CD14-positive monocyte (primary cell): ENCODE measurements around the gene QSOX1. TPM values are rescaled to one million over a fixed set of nuclear protein-coding genes. Genes with fewer than 3 reads are reported as not detected.

Source experiments
- DNase-seq, 3 donors: peaks; one replicate each; pipeline ENCODE4 v3.0.0-alpha.2; 2011 to 2022
- H2AFZ ChIP-seq: 2 replicates; pipeline ENCODE4 v1.6.0; 2012; ENCODE audit warnings: mild to moderate bottlenecking, low read depth, low read length, inconsistent platforms; ENCODE audit not compliant: insufficient read depth, poor library complexity, severe bottlenecking
- H3K27ac ChIP-seq, 2 donors: 1 replicate in 1 of 2; 2 replicates in 1 of 2; pipeline ENCODE4 v1.5.1; 2012 to 2013; ENCODE audit warnings: low read length in 2 of 2, control low read depth in 1 of 2, inconsistent platforms in 1 of 2, low read depth in 1 of 2, mild to moderate bottlenecking in 1 of 2
- H3K27me3 ChIP-seq, 2 donors: one replicate each; pipeline versions ENCODE4 v1.6.0 to v1.6.1; 2011 to 2013; ENCODE audit warnings: low read length in 2 of 2; ENCODE audit not compliant: control insufficient read depth in 2 of 2, insufficient read depth in 2 of 2
- H3K36me3 ChIP-seq, 2 donors: replicated peaks in 1 of 2; 1 replicate in 1 of 2; 2 replicates in 1 of 2; pipeline versions ENCODE4 v1.5.1 to v1.6.1; 2012 to 2013; ENCODE audit warnings: low read length in 2 of 2, control low read depth in 1 of 2, inconsistent platforms in 1 of 2, mild to moderate bottlenecking in 1 of 2; ENCODE audit not compliant: insufficient read depth in 2 of 2, control insufficient read depth in 1 of 2
- H3K4me1 ChIP-seq, 2 donors: 1 replicate in 1 of 2; 2 replicates in 1 of 2; pipeline versions ENCODE4 v1.5.1 to v1.6.1; 2012 to 2013; ENCODE audit warnings: low read length in 2 of 2, control low read depth in 1 of 2, inconsistent platforms in 1 of 2, mild to moderate bottlenecking in 1 of 2, moderate library complexity in 1 of 2; ENCODE audit not compliant: insufficient read depth in 2 of 2, control insufficient read depth in 1 of 2
- H3K4me2 ChIP-seq: replicated peaks from 2 replicates; pipeline ENCODE3; 2012; ENCODE audit warnings: low read length, moderate library complexity, mild to moderate bottlenecking; ENCODE audit not compliant: poor library complexity, severe bottlenecking; ENCODE audit errors: extremely low read depth
- H3K4me3 ChIP-seq, 3 experiments: fragments of 200-600 bp in 1 of 3; sonication (generic) in 1 of 3; replicated peaks in 1 of 3; 1 replicate in 2 of 3; 2 replicates in 1 of 3; pipeline ENCODE4 v1.5.1; 2011 to 2013; ENCODE audit warnings: low read length in 3 of 3, mild to moderate bottlenecking in 3 of 3, control low read depth in 2 of 3, low read depth in 2 of 3, inconsistent platforms in 1 of 3, moderate library complexity in 1 of 3
- H3K79me2 ChIP-seq: 2 replicates; pipeline ENCODE4 v1.6.0; 2012; ENCODE audit warnings: mild to moderate bottlenecking, control low read depth, inconsistent platforms, low read length, moderate library complexity; ENCODE audit not compliant: insufficient read depth
- H3K9ac ChIP-seq: 2 replicates; pipeline ENCODE4 v1.6.0; 2017; ENCODE audit warnings: low read length, mild to moderate bottlenecking; ENCODE audit not compliant: insufficient read depth, poor library complexity, severe bottlenecking
- H3K9me3 ChIP-seq, 2 donors: replicated peaks in 1 of 2; 1 replicate in 1 of 2; 2 replicates in 1 of 2; pipeline versions ENCODE4 v1.5.1 to v1.6.1; 2012 to 2013; ENCODE audit warnings: low read length in 2 of 2, control low read depth in 1 of 2; ENCODE audit not compliant: control insufficient read depth in 1 of 2, insufficient read depth in 1 of 2
- H4K20me1 ChIP-seq: 2 replicates; pipeline ENCODE4 v1.6.0; 2012; ENCODE audit warnings: mild to moderate bottlenecking, low read length, control low read depth, moderate library complexity; ENCODE audit not compliant: insufficient read depth
- H3K27ac Mint-ChIP-seq, 7 donors: one replicate each; pipeline ENCODE4 v1.8.0; 2020; ENCODE audit warnings: mild to moderate bottlenecking in 7 of 7, mixed read lengths in 7 of 7, moderate library complexity in 6 of 7, inconsistent platforms in 2 of 7
- H3K27me3 Mint-ChIP-seq, 3 donors: one replicate each; pipeline ENCODE4 v1.8.0; 2021 to 2022; ENCODE audit warnings: low read depth in 3 of 3, mild to moderate bottlenecking in 3 of 3, mixed read lengths in 3 of 3, moderate library complexity in 3 of 3, inconsistent platforms in 1 of 3
- H3K36me3 Mint-ChIP-seq, 2 donors: one replicate each; pipeline ENCODE4 v1.8.0; 2020; ENCODE audit warnings: mixed read lengths in 2 of 2, inconsistent platforms in 1 of 2, mild to moderate bottlenecking in 1 of 2
- H3K4me1 Mint-ChIP-seq: one replicate; pipeline ENCODE4 v1.8.0; 2020; ENCODE audit warnings: mild to moderate bottlenecking, mixed read lengths
- H3K4me3 Mint-ChIP-seq, 2 donors: one replicate each; pipeline ENCODE4 v1.8.0; 2020; ENCODE audit warnings: mild to moderate bottlenecking in 2 of 2, mixed read lengths in 2 of 2, moderate library complexity in 1 of 2
- H3K9me3 Mint-ChIP-seq, 7 donors: one replicate each; pipeline ENCODE4 v1.8.0; 2020 to 2022; ENCODE audit warnings: mixed read lengths in 7 of 7, mild to moderate bottlenecking in 6 of 7, moderate library complexity in 6 of 7, inconsistent platforms in 2 of 7
- CTCF ChIP-seq: fragments of 200-600 bp; IDR thresholded peaks from one replicate; pipeline ENCODE4 v1.8.0; 2022; ENCODE audit warnings: antibody characterized with exemption, mild to moderate bottlenecking
- WGBS: methylation state at CpG from one replicate; pipeline ENCODE4 v1.1.5; 2013; ENCODE audit warnings: missing lambda C conversion rate; ENCODE audit not compliant: insufficient coverage; 5-methylcytosine and 5-hydroxymethylcytosine counted together
- intact Hi-C, 2 donors: fragments of 100-400 bp; cut with micrococcal nuclease; formaldehyde crosslinking; loops; one replicate each; pipeline versions ENCODE4 v1.15.0 to v1.15.1; 2023
- polyA plus RNA-seq, 3 donors: library from polyadenylated mRNA; depleted of rRNA in 1 of 3; unstranded in 2 of 3; stranded (reverse) in 1 of 3; fragments of 300-500 nt in 2 of 3; fragments of >200 nt in 1 of 3; fragmentation: Illumina TruSeq in 2 of 3; gene quantifications; 1 replicate in 2 of 3; 2 replicates in 1 of 3; pipeline ENCODE4 v1.2.3, GENCODE V29; 2012 to 2021

The QSOX1 gene
- polyA plus RNA-seq, 3 donors = 34.5 to 86.5 (median 35.8) TPM

DNA sequence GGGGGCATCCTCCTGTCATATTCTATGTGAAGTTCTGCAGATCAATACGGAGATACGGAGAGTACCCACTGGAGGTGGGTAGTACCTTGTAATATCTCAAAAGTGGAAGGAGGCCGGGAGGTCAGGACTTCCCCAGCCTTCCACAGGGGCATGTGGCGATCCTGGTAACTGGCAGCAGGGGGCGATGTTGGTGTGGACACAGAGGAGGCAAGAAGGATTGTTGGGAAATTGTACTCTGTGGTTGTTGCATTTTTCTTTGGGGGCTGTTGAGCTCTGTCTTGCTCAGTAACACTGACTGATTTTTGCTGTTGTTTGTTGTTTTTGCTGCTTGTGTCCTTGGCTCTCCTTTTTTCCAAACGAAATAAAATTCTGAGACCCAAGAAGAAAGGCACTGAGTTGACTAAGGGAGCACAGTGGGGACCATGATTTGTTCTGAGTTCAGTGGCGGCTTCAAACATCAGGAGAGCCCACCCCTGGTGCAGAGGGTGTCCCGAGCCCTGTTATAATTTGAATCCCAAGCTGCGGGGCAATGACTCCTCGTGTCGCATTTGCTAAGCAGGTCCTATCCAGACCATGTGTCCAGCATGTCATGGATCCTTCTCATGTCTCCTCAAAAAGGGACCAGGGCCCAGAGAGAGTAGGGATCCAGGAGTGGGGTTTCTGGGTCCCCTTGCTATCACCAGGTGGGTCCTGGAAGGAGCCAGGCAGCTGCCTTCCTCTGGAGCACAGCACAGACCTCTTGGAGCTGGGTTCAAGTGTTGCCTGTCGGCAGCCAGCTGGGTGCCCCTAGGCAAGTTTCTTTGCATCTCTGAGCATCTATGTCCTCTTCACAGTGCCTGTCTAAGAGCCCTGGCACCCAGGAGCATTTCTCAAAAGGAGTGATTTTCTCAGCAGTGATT is 98.2 kb downstream of the QSOX1 start:
- no peak overlapping the region for H3K9ac ChIP-seq
- intact Hi-C loops = loop anchor here (2.0 to 5.0 kb wide), 3 partner anchors 164 to 230 kb away; no protein-coding TSS in a partner anchor
- no peaks in the 10 kb centered on the region for H3K9me3 ChIP-seq
- H3K27me3 Mint-ChIP-seq = peaks cover 9 to 15% (median 12%) of the 10 kb centered on the region in 3 donors
- no peak overlapping the region for H3K4me2 ChIP-seq
- TF ChIP-seq CTCF = peak; percentile 93
- H3K36me3 ChIP-seq = no peaks in the 10 kb centered on the region
- peak; percentile 72 to 82 (median 76) for DNase-seq
- H3K27me3 ChIP-seq = no peaks in the 10 kb centered on the region
- peaks cover 0 to 3% (median 0%) of the 10 kb centered on the region in 7 donors for H3K9me3 Mint-ChIP-seq
- H3K4me1 Mint-ChIP-seq = peaks cover 14% of the 10 kb centered on the region
- H3K27ac Mint-ChIP-seq = peak overlapping the region in 4 of 7 donors; percentile 16 to 76 (median 36)
- H3K4me1 ChIP-seq = peaks cover 14 to 22% of the 10 kb centered on the region in 2 donors
- no peak overlapping the region for H3K27ac ChIP-seq
- H3K79me2 ChIP-seq = no peaks in the 10 kb centered on the region
- peak overlapping the region; percentile 16 for H2AFZ ChIP-seq
- H3K4me3 Mint-ChIP-seq = peak overlapping the region in 1 of 2 donors; percentile 46
- no peak overlapping the region for H3K4me3 ChIP-seq
- H3K36me3 Mint-ChIP-seq = no peaks in the 10 kb centered on the region
- 69% methylated on average over 11 of the region's 12 CpGs for WGBS
- H4K20me1 ChIP-seq = no peaks in the 10 kb centered on the region

Other genes with a start within 250 kb of the QSOX1 start
- 10 to 100 TPM in 1 of 3 donors, 1 to 10 TPM in 2; 6.7 to 19.8 (median 9.0) TPM for gene CEP350, start 200.1 kb upstream of the QSOX1 start, polyA plus RNA-seq
- not detected for gene LHX4, start 75.4 kb downstream of the QSOX1 start, polyA plus RNA-seq